GM12873 (cell line): ENCODE measurements around the gene TUB.

Experiments
- CTCF ChIP-seq: IDR thresholded peaks from 2 replicates; pipeline ENCODE4 v1.5.1; 2012; ENCODE audit warnings: low read depth, mild to moderate bottlenecking, moderate library complexity, low read length, control low read depth; ENCODE audit not compliant: insufficient read depth; ENCODE audit errors: missing control alignments

The TUB gene

GRCh38 chr11:8122173-8122764 lies 41.3 kb downstream of the TUB start:
- TF ChIP-seq CTCF = no peak

GRCh38 chr11:8126649-8127289 lies 45.8 kb downstream of the TUB start:
- TF ChIP-seq CTCF = no peak

- TF ChIP-seq CTCF = no peak
Measured at GRCh38 chr11:8127447-8127846, 46.4 kb downstream of the TUB start.

- TF ChIP-seq CTCF = no peak
Measured at GRCh38 chr11:8138526-8138925, 57.5 kb downstream of the TUB start.

GRCh38 chr11:8149726-8150125 lies 68.7 kb downstream of the TUB start:
- no peak for TF ChIP-seq CTCF
